ENCODE data around the gene EEF1A2. TPM values are rescaled to one million over a fixed set of nuclear protein-coding genes. Genes with fewer than 3 reads are reported as not detected.

EEF1A2 gene
- total and polyA plus RNA-seq, 10 donors, result 0.39 to 1.4 (median 0.54) TPM

- Histone ChIP-seq H3K4me1 (peaks cover 5 to 42% (median 30%) of the 10 kb centered on the region in 6 donors), H3K36me3 (no peaks in the 10 kb centered on the region), H3K27me3 (replicated peaks in 1 of 7) (peaks cover 0 to 71% (median 38%) of the 10 kb centered on the region in 7 donors), H3K4me3 (peak overlapping the region in 6 of 8 donors; percentile 10 to 60 (median 24)), H3K9me3 (no peaks in the 10 kb centered on the region), H3K27ac (no peak overlapping the region)
- WGBS, 5 donors, result 60 to 84% (median 66%) methylated on average over 7 to 16 of the region's 16 CpGs
- intact Hi-C loops (cut with DNase I; ENCODE audit: low total_unique reads), result no loop called here
- TF ChIP-seq POLR2A (IDR thresholded peaks at IDR 0.05), result no peak
- TF ChIP-seq, protein P1, sequence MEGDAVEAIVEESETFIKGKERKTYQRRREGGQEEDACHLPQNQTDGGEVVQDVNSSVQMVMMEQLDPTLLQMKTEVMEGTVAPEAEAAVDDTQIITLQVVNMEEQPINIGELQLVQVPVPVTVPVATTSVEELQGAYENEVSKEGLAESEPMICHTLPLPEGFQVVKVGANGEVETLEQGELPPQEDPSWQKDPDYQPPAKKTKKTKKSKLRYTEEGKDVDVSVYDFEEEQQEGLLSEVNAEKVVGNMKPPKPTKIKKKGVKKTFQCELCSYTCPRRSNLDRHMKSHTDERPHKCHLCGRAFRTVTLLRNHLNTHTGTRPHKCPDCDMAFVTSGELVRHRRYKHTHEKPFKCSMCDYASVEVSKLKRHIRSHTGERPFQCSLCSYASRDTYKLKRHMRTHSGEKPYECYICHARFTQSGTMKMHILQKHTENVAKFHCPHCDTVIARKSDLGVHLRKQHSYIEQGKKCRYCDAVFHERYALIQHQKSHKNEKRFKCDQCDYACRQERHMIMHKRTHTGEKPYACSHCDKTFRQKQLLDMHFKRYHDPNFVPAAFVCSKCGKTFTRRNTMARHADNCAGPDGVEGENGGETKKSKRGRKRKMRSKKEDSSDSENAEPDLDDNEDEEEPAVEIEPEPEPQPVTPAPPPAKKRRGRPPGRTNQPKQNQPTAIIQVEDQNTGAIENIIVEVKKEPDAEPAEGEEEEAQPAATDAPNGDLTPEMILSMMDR (IDR thresholded peaks at IDR 0.05 in 8 of 11, conservative IDR thresholded peaks at IDR 0.05 in 3 of 11), result no peak
- TF ChIP-seq POLR2AphosphoS5 (IDR thresholded peaks at IDR 0.05), result no peak
- no peak for DNase-seq
Measured at GRCh38 chr20:63496596-63497120, 2.2 kb downstream of the EEF1A2 start.

DNA sequence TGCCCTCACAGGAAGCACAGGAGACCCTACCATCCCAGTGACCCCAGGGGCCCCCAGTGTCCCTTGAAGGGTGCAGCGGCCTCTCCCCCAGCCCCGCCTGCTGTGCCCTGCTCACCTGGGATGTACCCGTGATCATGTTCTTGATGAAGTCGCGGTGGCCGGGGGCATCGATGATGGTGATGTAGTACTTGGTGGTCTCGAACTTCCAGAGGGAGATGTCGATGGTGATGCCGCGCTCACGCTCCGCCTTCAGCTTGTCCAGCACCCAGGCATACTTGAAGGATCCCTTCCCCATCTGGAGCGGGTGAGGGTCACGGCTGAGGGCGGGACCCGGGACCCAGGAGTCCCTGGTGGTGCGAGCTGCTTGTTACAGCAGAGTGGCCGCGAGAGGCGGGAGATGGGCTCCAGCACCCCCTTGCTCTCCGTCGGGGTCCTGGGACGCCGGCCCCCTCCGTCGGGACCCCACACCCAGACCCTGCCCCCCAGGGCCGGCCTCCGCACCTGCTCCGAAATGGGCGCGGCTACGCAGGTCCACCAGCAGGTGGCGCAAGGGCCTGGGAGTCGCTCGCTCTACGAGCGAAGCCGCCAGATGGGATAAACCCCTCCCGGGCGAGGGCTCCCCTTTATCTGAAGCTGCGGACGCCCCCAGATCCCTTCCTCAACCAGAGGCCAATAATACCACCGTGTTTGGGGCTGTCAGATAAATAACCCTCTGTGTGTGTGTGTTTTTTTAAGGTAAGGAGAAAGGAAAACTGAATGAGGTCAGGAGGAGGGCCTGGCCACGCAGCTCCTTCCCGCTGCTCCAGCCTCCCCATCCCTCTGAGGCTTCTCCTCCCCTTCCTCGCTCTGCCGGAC lies 2.9 kb downstream of the EEF1A2 start:
- Histone ChIP-seq H3K9me3 (no peaks in the 10 kb centered on the region), H3K27me3 (replicated peaks in 1 of 7) (peaks cover 0 to 72% (median 40%) of the 10 kb centered on the region in 7 donors), H3K4me1 (peaks cover 5 to 42% (median 30%) of the 10 kb centered on the region in 6 donors), H3K27ac (no peak overlapping the region), H3K4me3 (peak overlapping the region in 6 of 8 donors; percentile 10 to 60 (median 24)), H3K36me3 (no peaks in the 10 kb centered on the region)
- TF ChIP-seq POLR2AphosphoS5 (IDR thresholded peaks at IDR 0.05) (peak in 2 of 3 donors; percentile 43 to 60), POLR2A (IDR thresholded peaks at IDR 0.05) (no peak)
- TF ChIP-seq, protein P1 (IDR thresholded peaks at IDR 0.05 in 8 of 11, conservative IDR thresholded peaks at IDR 0.05 in 3 of 11), result peak; percentile 64 to 98 (median 94)
- 20 to 41% (median 25%) methylated on average over 24 to 48 of the region's 48 CpGs for WGBS, 5 donors
- DNase-seq, result peak; percentile 94
- intact Hi-C loops (cut with DNase I; ENCODE audit: low total_unique reads), result no loop called here

DNA sequence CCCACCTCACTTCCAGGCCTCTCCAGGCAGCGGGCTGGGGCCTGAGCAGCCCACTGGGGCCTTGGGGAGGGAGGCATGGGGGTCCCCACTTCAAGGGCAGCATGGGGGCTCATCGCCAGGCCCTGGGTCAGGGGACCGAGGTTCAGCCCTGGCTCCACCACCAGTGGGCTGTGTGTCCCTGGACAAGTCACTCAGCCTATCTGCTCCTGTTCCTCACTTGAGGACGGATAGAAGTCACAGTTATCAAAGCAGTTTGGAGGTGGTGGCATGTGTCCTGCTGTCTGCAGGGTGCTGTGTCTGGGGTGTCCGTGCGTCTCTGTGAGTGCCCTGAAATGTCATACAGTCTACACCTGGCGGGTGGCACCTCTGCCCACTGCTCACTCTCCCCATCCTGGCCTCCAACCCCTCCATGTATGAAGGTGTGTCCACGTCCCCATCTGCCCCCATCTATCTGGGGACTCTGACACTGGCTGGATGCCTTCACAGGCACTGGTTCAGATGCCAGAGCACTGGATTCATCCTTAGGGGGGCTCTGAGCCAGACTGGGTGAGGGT lies 3.6 kb downstream of the EEF1A2 start:
- no peaks in the 10 kb centered on the region for H3K36me3 ChIP-seq
- 80 to 87% (median 83%) methylated on average over 5 to 8 of the region's 8 CpGs for WGBS, 5 donors
- peaks cover 5 to 42% (median 30%) of the 10 kb centered on the region in 6 donors for H3K4me1 ChIP-seq
- no peak overlapping the region for H3K27ac ChIP-seq
- no peaks in the 10 kb centered on the region for H3K9me3 ChIP-seq
- no peak for DNase-seq
- peaks cover 0 to 72% (median 42%) of the 10 kb centered on the region in 7 donors for H3K27me3 ChIP-seq (replicated peaks in 1 of 7)
- no peak overlapping the region for H3K4me3 ChIP-seq
- intact Hi-C loops (cut with DNase I; ENCODE audit: low total_unique reads), result no loop called here
- TF ChIP-seq POLR2AphosphoS5 (IDR thresholded peaks at IDR 0.05), result no peak

DNA sequence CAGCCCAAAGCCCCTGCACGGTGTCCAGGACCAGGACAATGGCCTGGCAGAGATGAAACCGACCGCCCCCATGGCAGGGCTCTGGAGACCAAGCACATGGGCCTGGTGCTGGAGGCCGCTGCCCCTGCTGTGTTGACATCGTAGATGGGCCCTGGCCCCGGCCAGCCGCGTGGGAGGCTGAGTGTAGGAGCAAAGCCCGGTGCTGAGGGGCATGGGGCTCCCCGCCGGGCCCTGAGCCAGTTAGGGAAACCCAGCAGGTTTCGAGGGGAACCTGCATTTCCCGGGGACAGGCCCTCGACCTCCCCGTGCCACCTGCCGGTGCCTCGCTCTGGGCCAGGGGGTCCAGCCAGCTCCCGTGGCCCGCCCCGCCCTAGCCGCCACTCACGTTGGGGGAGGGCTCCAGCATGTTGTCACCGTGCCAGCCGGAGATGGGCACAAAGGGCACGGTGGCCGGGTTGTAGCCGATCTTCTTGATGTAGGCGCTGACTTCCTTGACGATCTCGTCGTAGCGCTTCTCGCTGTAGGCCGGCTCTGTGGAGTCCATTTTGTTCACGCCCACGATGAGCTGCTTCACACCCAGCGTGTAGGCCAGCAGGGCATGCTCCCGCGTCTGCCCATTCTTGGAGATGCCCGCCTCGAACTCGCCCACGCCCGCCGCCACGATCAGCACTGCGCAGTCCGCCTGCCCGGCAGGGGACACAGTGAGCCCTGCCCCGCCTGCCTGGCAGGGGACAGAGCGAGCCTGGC lies 4.3 kb downstream of the EEF1A2 start:
- peaks cover 0 to 72% (median 44%) of the 10 kb centered on the region in 7 donors for H3K27me3 ChIP-seq (replicated peaks in 1 of 7)
- H3K4me3 ChIP-seq, result no peak overlapping the region
- no peak for DNase-seq
- intact Hi-C loops (cut with DNase I; ENCODE audit: low total_unique reads), result no loop called here
- no peaks in the 10 kb centered on the region for H3K9me3 ChIP-seq
- H3K4me1 ChIP-seq, result peaks cover 5 to 39% (median 29%) of the 10 kb centered on the region in 6 donors
- H3K27ac ChIP-seq, result no peak overlapping the region
- TF ChIP-seq, protein P1 (IDR thresholded peaks at IDR 0.05 in 8 of 11, conservative IDR thresholded peaks at IDR 0.05 in 3 of 11), result no peak
- TF ChIP-seq POLR2A (IDR thresholded peaks at IDR 0.05) (no peak), POLR2AphosphoS5 (IDR thresholded peaks at IDR 0.05) (no peak)
- H3K36me3 ChIP-seq, result no peaks in the 10 kb centered on the region
- 79 to 87% (median 85%) methylated on average over 25 to 51 of the region's 51 CpGs for WGBS, 5 donors

All from spleen (tissue), 11 donors.